AG08396 (cell line): ENCODE results near the gene CPNE4.
"Not testable (repeated sequence)": the region's sequence is repeated elsewhere in the genome, so short reads cannot be mapped to it uniquely, and the experiment has no call there.

Experiments used
- DNase-seq: peaks from one replicate; pipeline ENCODE4 v3.0.0; 2012; ENCODE audit warnings: low spot score, mixed read lengths

Gene CPNE4

DNA sequence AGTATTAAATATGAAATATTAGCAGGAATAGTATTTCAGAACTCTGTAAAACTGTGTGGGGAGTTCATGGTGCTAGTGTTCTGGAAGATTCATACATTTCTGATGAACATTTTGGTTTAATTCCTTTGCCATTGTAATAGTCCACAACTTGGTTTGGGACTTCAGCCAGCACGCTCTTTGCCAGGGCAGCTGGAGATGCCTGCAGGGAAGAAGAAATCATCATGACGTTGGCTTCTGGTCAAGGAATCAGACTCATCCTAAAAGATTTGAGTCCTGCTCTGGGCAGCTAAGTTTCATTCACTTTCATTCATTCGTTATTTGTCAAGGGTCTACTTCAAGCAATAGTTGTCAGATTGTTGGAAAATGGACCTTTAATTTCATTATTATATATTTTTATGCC lies 499.7 kb downstream of the CPNE4 start:
- no peak for DNase-seq

DNA sequence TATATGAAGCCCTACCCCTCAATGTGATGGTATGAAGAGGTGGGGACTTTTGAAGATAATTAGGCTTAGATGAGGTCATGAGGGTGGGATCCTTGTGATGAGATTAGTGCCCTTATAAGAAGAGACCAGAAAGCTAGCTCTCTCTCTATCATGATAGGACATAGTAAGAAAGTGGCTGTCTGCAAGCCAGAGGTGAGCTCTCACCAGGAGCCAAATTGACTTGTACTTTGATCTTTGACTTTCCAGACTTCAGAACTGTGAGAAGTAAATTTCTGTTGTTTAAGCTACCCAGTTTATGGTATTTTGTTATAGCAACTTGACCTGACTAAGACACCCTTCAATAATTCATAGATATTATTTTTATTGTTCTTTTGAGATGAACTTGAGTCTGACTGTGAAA lies 502.2 kb downstream of the CPNE4 start:
- no peak for DNase-seq

DNA sequence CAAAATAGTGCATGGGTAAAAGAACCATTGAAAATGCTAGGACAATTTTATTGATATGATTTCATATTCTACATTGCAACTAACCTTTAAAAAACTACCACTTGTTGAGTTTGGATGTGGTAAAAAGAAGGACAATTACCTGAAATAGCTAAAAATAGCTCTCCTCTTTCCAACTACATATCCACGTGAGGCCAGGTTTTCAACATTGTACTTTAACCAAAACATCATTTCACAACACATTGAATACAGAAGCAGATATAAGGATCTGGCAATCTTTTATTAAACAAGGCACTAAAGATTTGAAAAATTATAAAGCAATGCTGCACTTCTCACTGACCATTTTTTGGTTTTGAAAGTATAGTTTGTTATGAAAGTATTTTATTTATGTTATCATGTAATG lies 504.0 kb downstream of the CPNE4 start:
- no peak for DNase-seq

DNA sequence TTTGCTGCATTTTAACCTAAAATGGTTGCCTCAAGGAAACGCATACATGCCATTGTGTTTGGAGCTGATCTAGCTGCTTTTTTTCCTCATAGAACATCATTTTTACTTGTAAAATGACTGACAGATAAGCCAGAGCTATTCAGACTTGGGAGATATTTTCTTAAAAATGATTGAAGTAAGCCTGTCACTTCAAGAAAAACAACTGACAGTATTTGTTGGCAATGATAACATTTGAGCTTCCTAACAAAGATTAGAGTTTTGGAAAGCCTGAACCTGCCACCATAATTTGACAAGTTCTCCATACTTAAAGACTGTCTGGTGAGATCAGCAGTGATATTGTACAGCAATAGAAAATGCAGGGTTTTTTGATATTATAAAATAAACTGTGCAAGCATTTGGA lies 504.4 kb downstream of the CPNE4 start:
- no peak for DNase-seq

- DNase-seq, result peak; percentile 54
Observed at GRCh38 chr3:131526801-131527347, 507.9 kb downstream of the CPNE4 start.

DNA sequence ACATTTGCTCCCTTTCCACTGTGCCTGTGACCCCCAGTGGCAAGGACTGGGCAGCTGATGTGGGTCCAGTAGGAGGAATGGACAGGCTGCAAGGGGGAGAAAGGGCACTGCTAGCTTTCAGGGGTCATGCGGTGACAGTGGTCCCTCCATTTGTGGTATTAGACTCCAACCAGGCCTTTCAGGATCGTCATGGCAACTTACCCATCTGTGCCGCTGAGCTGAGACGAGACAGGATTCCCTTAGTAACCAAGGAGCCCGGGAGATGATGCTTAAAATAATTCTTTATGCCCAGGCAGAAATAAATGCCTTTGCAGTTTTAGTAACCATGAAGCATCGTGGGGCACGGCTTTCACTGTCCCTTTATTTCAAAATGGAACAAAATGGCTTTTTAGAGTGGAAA lies 516.1 kb downstream of the CPNE4 start:
- no peak for DNase-seq

- no peak for DNase-seq
Observed at GRCh38 chr3:131505421-131505820, 529.4 kb downstream of the CPNE4 start.

DNA sequence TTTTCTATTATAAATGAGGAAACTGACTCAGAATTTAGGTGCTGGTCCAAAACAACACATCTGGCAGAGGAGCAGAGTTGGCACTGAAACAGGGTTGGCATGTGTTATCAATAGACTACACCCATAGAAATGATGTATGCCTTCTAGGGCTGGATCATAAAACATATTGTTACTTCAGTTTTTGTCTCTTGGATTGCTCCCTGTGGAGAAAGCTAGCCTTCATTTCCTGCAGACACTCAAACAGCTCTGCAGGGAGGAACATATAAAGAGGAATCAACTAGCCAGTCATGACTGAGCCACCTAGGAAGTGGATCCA lies 531.5 kb downstream of the CPNE4 start:
- DNase-seq, result no peak

- DNase-seq, result peak; percentile 89
Observed at GRCh38 chr3:131502530-131503319, 532.1 kb downstream of the CPNE4 start, which contains the start of gene MRPL3. Gene MRPL3 (minus strand): TSS chr3:131502971. CDS start chr3:131502821, 150 bp downstream.

DNA sequence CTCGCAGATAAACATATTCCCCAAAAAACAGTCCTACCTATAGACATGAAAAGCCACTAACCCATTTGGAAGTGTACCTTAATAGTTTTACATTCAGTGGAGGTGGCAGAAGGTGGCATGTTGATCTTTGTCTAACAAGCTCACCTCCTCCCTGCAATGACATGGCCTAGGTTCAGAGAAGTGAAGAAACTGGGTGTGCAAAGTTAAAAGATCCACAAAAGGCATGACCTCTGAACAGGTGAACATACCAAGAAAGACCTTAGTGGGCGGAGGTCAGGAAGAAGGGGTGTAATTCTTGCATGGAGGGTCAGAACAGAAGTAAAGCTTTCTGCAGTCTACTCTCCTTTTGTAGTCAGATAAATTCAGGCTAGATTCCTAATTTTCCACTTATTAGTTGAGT lies 532.9 kb downstream of the CPNE4 start:
- DNase-seq, result no peak

GRCh38 chr3:131494706-131495105 lies 540.1 kb downstream of the CPNE4 start:
- no peak for DNase-seq

- DNase-seq, result no peak
Observed at GRCh38 chr3:131491775-131492174, 543.0 kb downstream of the CPNE4 start.

DNA sequence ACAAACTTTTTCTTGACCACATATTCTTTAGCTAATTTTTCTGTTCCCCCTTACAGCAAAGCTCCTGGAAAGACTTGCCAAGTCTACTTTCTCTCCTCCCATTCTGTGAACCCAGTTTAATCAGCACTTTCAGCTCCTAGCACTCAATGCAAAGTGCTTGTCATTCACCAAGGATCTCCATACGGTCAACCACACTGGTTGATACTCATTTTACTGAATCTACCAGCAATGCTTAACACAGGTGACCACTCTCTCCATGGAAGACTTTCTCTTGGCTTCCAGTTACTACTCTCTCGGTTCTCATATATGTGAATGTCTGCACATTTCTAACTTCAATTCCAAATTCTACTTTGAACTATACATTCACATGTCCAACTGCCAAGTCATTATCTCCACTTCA lies 543.7 kb downstream of the CPNE4 start:
- DNase-seq, result no peak

DNA sequence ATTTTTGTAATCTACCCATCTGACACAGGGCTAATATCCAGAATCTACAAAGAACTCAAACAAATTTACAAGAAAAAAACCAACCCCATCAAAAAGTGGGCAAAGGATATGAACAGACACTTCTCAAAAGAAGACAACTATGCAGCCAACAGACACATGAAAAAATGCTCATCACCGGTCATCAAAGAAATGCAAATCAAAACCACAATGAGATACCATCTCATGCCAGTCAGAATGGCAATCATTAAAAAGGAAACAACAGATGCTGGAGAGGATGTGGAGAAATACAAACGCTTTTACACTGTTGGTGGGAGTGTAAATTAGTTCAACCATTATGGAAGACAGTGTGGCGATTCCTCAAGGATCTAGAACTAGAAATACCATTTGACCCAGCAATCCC lies 548.3 kb downstream of the CPNE4 start:
- not testable (repeated sequence) for DNase-seq

- no peak for DNase-seq
Observed at GRCh38 chr3:131485119-131485518, 549.7 kb downstream of the CPNE4 start.

- no peak for DNase-seq
Observed at GRCh38 chr3:131484496-131485111, 550.2 kb downstream of the CPNE4 start.
